Measurements from ENCODE around the gene SYNGAP1.
A peak's percentile ranks its signal among the peaks of the same experiment; 100 is the strongest.

SYNGAP1 gene

GRCh38 chr6:33424855-33425667 is 5.2 kb downstream of the SYNGAP1 start:
- DNase-seq, result no peak

GRCh38 chr6:33425668-33426577 is 6.1 kb downstream of the SYNGAP1 start:
- peak; percentile 90 for DNase-seq

GRCh38 chr6:33426590-33427511 is 7.0 kb downstream of the SYNGAP1 start:
- peak; percentile 80 for DNase-seq

- peak; percentile 67 for DNase-seq
These were observed 7.8 kb downstream of the SYNGAP1 start for GRCh38 chr6:33427585-33428223.

GRCh38 chr6:33428224-33428965 is 8.5 kb downstream of the SYNGAP1 start:
- DNase-seq, result peak; percentile 29

GRCh38 chr6:33428966-33429749 is 9.3 kb downstream of the SYNGAP1 start:
- DNase-seq, result no peak

GRCh38 chr6:33429750-33430052 is 9.8 kb downstream of the SYNGAP1 start:
- peak; percentile 64 for DNase-seq

GRCh38 chr6:33430334-33430733 is 10.5 kb downstream of the SYNGAP1 start:
- no peak for DNase-seq

- peak; percentile 88 for DNase-seq
These were observed 11.4 kb downstream of the SYNGAP1 start for GRCh38 chr6:33430991-33431879.

GRCh38 chr6:33431880-33432541 is 12.1 kb downstream of the SYNGAP1 start:
- DNase-seq, result no peak

GRCh38 chr6:33432546-33432945 is 12.7 kb downstream of the SYNGAP1 start:
- DNase-seq, result no peak

GRCh38 chr6:33433001-33433543 is 13.2 kb downstream of the SYNGAP1 start:
- no peak for DNase-seq

- DNase-seq, result no peak
These were observed 13.8 kb downstream of the SYNGAP1 start for GRCh38 chr6:33433544-33434191.

- DNase-seq, result no peak
These were observed 15.1 kb downstream of the SYNGAP1 start for GRCh38 chr6:33434961-33435360.

GRCh38 chr6:33437666-33438065 is 17.8 kb downstream of the SYNGAP1 start:
- no peak for DNase-seq

- no peak for DNase-seq
These were observed 19.2 kb downstream of the SYNGAP1 start for GRCh38 chr6:33438978-33439594.

GRCh38 chr6:33439956-33440648 is 20.2 kb downstream of the SYNGAP1 start:
- no peak for DNase-seq

Data from CD4-positive, alpha-beta T cell treated with Interleukin-4 for 4 hours (primary cell).